Measurements from ENCODE around the gene DCX. TPM values are rescaled to one million over a fixed set of nuclear protein-coding genes. Genes with fewer than 3 reads are reported as not detected.

DCX gene
- total and polyA plus RNA-seq, 2 of the 4 experiments (the other 2 are of a cell fraction): not detected

GRCh38 chrX:111284631-111285293 lies 127.2 kb downstream of the DCX start:
- H2AFZ ChIP-seq (replicated peaks; ENCODE audit: low read length, poor library complexity): no peak overlapping the region
- no peak overlapping the region for H3K56ac ChIP-seq (ENCODE audit: extremely low read depth, insufficient read depth, low read length)
- H2BK15ac ChIP-seq (ENCODE audit: low read depth, low read length): no peak overlapping the region
- H3K4me1 ChIP-seq (ENCODE audit: control insufficient read depth, insufficient read depth, low read length): no peaks in the 10 kb centered on the region
- no peak overlapping the region for H2BK20ac ChIP-seq (ENCODE audit: low read depth, low read length)
- no peak overlapping the region for H2AK9ac ChIP-seq (replicated peaks; ENCODE audit: low read depth, low read length, poor library complexity)
- H4K20me1 ChIP-seq (ENCODE audit: insufficient read depth, low read length): no peaks in the 10 kb centered on the region
- BruUV-seq (replicated peaks): no TSS peak
- ATAC-seq (ENCODE audit: low read depth) (no peak), DNase-seq (no peak)
- CTCF ChIA-PET: no interaction called here
- intact Hi-C loops (cut with micrococcal nuclease): no loop called here
- no peak overlapping the region for H3K4ac ChIP-seq (ENCODE audit: low read depth, low read length)
- H4K8ac ChIP-seq (ENCODE audit: low read depth in 2 of 2, low read length in 2 of 2): no peak overlapping the region
- in situ Hi-C loops (cut with MboI; ENCODE audit: low sequenced_read_pairs): no loop called here
- no peak overlapping the region for H3K23ac ChIP-seq (ENCODE audit: low read depth, low read length)
- H3K9ac ChIP-seq (ENCODE audit: low read depth, low read length): no peak overlapping the region
- TF ChIP-seq BHLHE40 (IDR thresholded peaks at IDR 0.05; ENCODE audit: low read depth, low read length) (no peak), CEBPB (IDR thresholded peaks at IDR 0.05; ENCODE audit: low read depth, low read length) (no peak), POLR2A (IDR thresholded peaks at IDR 0.05; ENCODE audit: low read depth, low read length) (no peak), RCOR1 (IDR thresholded peaks at IDR 0.05; ENCODE audit: insufficient replicate concordance, low read length) (no peak), MXI1 (IDR thresholded peaks at IDR 0.05; ENCODE audit: borderline replicate concordance, low read depth, low read length) (no peak), MAFK (IDR thresholded peaks at IDR 0.05; ENCODE audit: low read depth, low read length) (no peak), RFX5 (IDR thresholded peaks at IDR 0.05; ENCODE audit: low read depth, low read length) (no peak), ELK1 (IDR thresholded peaks at IDR 0.05; ENCODE audit: borderline replicate concordance, low read depth, low read length) (no peak), NFE2L2 (IDR thresholded peaks at IDR 0.05; ENCODE audit: low read depth, low read length) (no peak), CTCF (conservative IDR thresholded peaks at IDR 0.05; ENCODE audit: low read depth, low read length) (no peak), MAZ (IDR thresholded peaks at IDR 0.05; ENCODE audit: borderline replicate concordance, low read depth, low read length) (no peak), USF2 (IDR thresholded peaks at IDR 0.05; ENCODE audit: low read depth, low read length) (no peak), RAD21 (IDR thresholded peaks at IDR 0.05; ENCODE audit: low read length) (no peak)
- no peak overlapping the region for H4K5ac ChIP-seq (ENCODE audit: low read depth, low read length)
- no peaks in the 10 kb centered on the region for H3K9me3 ChIP-seq (ENCODE audit: control insufficient read depth, insufficient read depth, low read length)
- H3K4me2 ChIP-seq (ENCODE audit: low read depth, low read length): no peak overlapping the region
- H3K14ac ChIP-seq (replicated peaks; ENCODE audit: low read depth, low read length): no peak overlapping the region
- H3K79me1 ChIP-seq (ENCODE audit: low read depth in 1 of 2, low read length in 2 of 2): no peaks in the 10 kb centered on the region
- H2BK5ac ChIP-seq (ENCODE audit: low read depth, low read length, poor library complexity, severe bottlenecking): no peak overlapping the region
- POLR2A ChIA-PET (ENCODE audit: unreplicated experiment): no interaction called here
- no peak overlapping the region for H2BK120ac ChIP-seq (ENCODE audit: low read depth, low read length)
- peaks cover 3% of the 10 kb centered on the region for H3K27me3 ChIP-seq (ENCODE audit: control insufficient read depth, insufficient read depth, low read length)
- H4K91ac ChIP-seq (ENCODE audit: insufficient read depth, low read depth, low read length): no peak overlapping the region
- no peak overlapping the region for H3K4me3 ChIP-seq (ENCODE audit: insufficient read depth, low read depth, low read length)
- H2AK5ac ChIP-seq (ENCODE audit: low read depth, low read length): no peak overlapping the region
- dilution Hi-C loops (cut with HindIII; ENCODE audit: low sequenced_read_pairs, unreplicated experiment): no loop called here
- WGBS, 2 experiments (ENCODE audit: extremely low coverage in 2 of 2, insufficient read length in 1 of 2): 0% methylated on average over 1 of the region's 8 CpGs; no CpG with 5 or more reads in 1 of the 2 experiments
- H3K9me1 ChIP-seq (ENCODE audit: insufficient read depth, low read length): no peaks in the 10 kb centered on the region
- no peak overlapping the region for H3K27ac ChIP-seq (ENCODE audit: insufficient read depth, low read length)
- no peak overlapping the region for H3K18ac ChIP-seq (ENCODE audit: low read depth, low read length)
- no peaks in the 10 kb centered on the region for H3K36me3 ChIP-seq (ENCODE audit: control insufficient read depth, insufficient read depth, low read length)

Measured in IMR-90 (cell line).